Activated CD8-positive, alpha-beta memory T cell treated with anti-CD3 and anti-CD28 coated beads, Interleukin-2, amount 50 U/mL, for 48 hours (primary cell): ENCODE measurements around the gene ATL1.
A peak's percentile ranks its signal among the peaks of the same experiment; 100 is the strongest.
"Not testable (repeated sequence)": the region's sequence is repeated elsewhere in the genome, so short reads cannot be mapped to it uniquely, and the experiment has no call there.

ENCODE experiments used
- DNase-seq: peaks from one replicate; pipeline ENCODE4 v3.0.0-alpha.2; 2020

ATL1 gene

GRCh38 chr14:50664579-50664978, 104.6 kb downstream of the ATL1 start:
- not testable (repeated sequence) for DNase-seq

- not testable (repeated sequence) for DNase-seq
Measured at GRCh38 chr14:50665300-50665699, 105.4 kb downstream of the ATL1 start.

GRCh38 chr14:50666772-50667683, 107.1 kb downstream of the ATL1 start:
- DNase-seq, result no peak

- peak; percentile 76 for DNase-seq
Measured at GRCh38 chr14:50667684-50667995, 107.7 kb downstream of the ATL1 start.

- peak; percentile 83 for DNase-seq
Measured at GRCh38 chr14:50667996-50668825, 108.3 kb downstream of the ATL1 start, which contains the start of gene SAV1. Gene SAV1 (minus strand): TSS chr14:50668306. CDS start chr14:50667967, 339 bp downstream.

GRCh38 chr14:50668826-50669143, 108.8 kb downstream of the ATL1 start:
- no peak for DNase-seq

GRCh38 chr14:50669441-50669986, 109.6 kb downstream of the ATL1 start:
- no peak for DNase-seq

GRCh38 chr14:50670196-50670865, 110.4 kb downstream of the ATL1 start:
- DNase-seq, result no peak

GRCh38 chr14:50670866-50671256, 110.9 kb downstream of the ATL1 start:
- DNase-seq, result no peak

GRCh38 chr14:50675597-50675996, 115.7 kb downstream of the ATL1 start:
- no peak for DNase-seq

- no peak for DNase-seq
Measured at GRCh38 chr14:50676814-50677516, 117.0 kb downstream of the ATL1 start.

GRCh38 chr14:50677527-50678063, 117.7 kb downstream of the ATL1 start:
- no peak for DNase-seq

- DNase-seq, result no peak
Measured at GRCh38 chr14:50678163-50678562, 118.2 kb downstream of the ATL1 start.

GRCh38 chr14:50679674-50680073, 119.7 kb downstream of the ATL1 start:
- no peak for DNase-seq
